CD4-positive, alpha-beta T cell (primary cell): ENCODE measurements around the gene USP9X. TPM values are rescaled to one million over a fixed set of nuclear protein-coding genes. Genes with fewer than 3 reads are reported as not detected.

Experiments
- ATAC-seq: fragments of 200-7000 bp; cut with Tn5 transposase; one replicate; pipeline ENCODE4 v1.10.0; 2022; ENCODE audit warnings: mild to moderate bottlenecking; ENCODE audit not compliant: poor library complexity
- CTCF ChIA-PET: fragments of 350-600 bp; sonication (Branson Sonifier 250); formaldehyde crosslinking; loops from one replicate; lab custom pipeline; 2021; ENCODE audit warnings: antibody characterized with exemption, inconsistent platforms; lab: Charles Lee
- POLR2A ChIA-PET: fragments of 350-600 bp; sonication (Branson Sonifier 250); formaldehyde crosslinking; loops from one replicate; lab custom pipeline; 2021; ENCODE audit warnings: antibody characterized with exemption, inconsistent platforms; lab: Charles Lee
- DNase-seq, 14 experiments: peaks; one replicate each; pipeline ENCODE4 v3.0.0-alpha.2; 2013 to 2020; ENCODE audit warnings: mixed read lengths in 2 of 14
- H3K27ac ChIP-seq, 2 donors: one replicate each; pipeline versions ENCODE4 v1.5.1 to v1.7.0; 2013; ENCODE audit warnings: low read length in 2 of 2, low read depth in 1 of 2, mild to moderate bottlenecking in 1 of 2
- H3K27me3 ChIP-seq, 2 experiments: 1 replicate in 1 of 2; 2 replicates in 1 of 2; pipeline versions ENCODE4 v1.6.1 to v1.7.0; 2013; ENCODE audit warnings: low read length in 2 of 2, control low read depth in 1 of 2, mild to moderate bottlenecking in 1 of 2, moderate library complexity in 1 of 2; ENCODE audit not compliant: insufficient read depth in 2 of 2, control insufficient read depth in 1 of 2
- H3K36me3 ChIP-seq: one replicate; pipeline ENCODE4 v1.6.1; 2013; ENCODE audit warnings: low read length, control low read depth; ENCODE audit not compliant: insufficient read depth
- H3K4me1 ChIP-seq: one replicate; pipeline ENCODE4 v1.6.1; 2013; ENCODE audit warnings: low read length, control low read depth; ENCODE audit not compliant: insufficient read depth
- H3K4me3 ChIP-seq: one replicate; pipeline ENCODE4 v1.5.1; 2013; ENCODE audit warnings: mild to moderate bottlenecking, low read length, moderate library complexity
- H3K9me3 ChIP-seq, 2 experiments: 1 replicate in 1 of 2; 2 replicates in 1 of 2; pipeline versions ENCODE4 v1.6.1 to v1.7.0; 2013; ENCODE audit warnings: low read length in 2 of 2, mild to moderate bottlenecking in 2 of 2, control low read depth in 1 of 2, moderate library complexity in 1 of 2; ENCODE audit not compliant: control insufficient read depth in 1 of 2, insufficient read depth in 1 of 2
- H3K27ac Mint-ChIP-seq: one replicate; pipeline ENCODE4 v1.8.0; 2020; ENCODE audit warnings: mixed read lengths
- H3K27me3 Mint-ChIP-seq: one replicate; pipeline ENCODE4 v1.8.0; 2021; ENCODE audit warnings: mixed read lengths
- H3K36me3 Mint-ChIP-seq: one replicate; pipeline ENCODE4 v1.8.0; 2021; ENCODE audit warnings: low read depth, mixed read lengths
- H3K4me1 Mint-ChIP-seq: one replicate; pipeline ENCODE4 v1.8.0; 2021; ENCODE audit warnings: low read depth, mixed read lengths
- H3K4me3 Mint-ChIP-seq: one replicate; pipeline ENCODE4 v1.8.0; 2020; ENCODE audit warnings: mild to moderate bottlenecking, mixed read lengths
- H3K9me3 Mint-ChIP-seq: one replicate; pipeline ENCODE4 v1.8.0; 2020; ENCODE audit warnings: mixed read lengths
- intact Hi-C, 2 experiments: fragments of 100-400 bp; cut with DNase I in 1 of 2; cut with micrococcal nuclease in 1 of 2; formaldehyde crosslinking; loops; one replicate each; pipeline versions ENCODE4 v1.15.1 to v1.9.0; 2023 to 2025; cut with DNase I, micrococcal nuclease
- total RNA-seq, 174 experiments: library from RNA in 2 of 174; stranded (reverse) in 2 of 174; gene quantifications; one replicate each; pipeline ENCODE4 v1.2.3 and lab custom pipeline; 2021 to 2026
- TF ChIP-seq, protein P1 (sequence below): fragments of 200-600 bp; IDR thresholded peaks from one replicate; pipeline ENCODE4 v1.8.0; 2022; ENCODE audit warnings: antibody characterized with exemption, mild to moderate bottlenecking

USP9X gene
- total RNA-seq, 2 experiments from 2014 or later: 70.4 to 74.8 TPM

DNA sequence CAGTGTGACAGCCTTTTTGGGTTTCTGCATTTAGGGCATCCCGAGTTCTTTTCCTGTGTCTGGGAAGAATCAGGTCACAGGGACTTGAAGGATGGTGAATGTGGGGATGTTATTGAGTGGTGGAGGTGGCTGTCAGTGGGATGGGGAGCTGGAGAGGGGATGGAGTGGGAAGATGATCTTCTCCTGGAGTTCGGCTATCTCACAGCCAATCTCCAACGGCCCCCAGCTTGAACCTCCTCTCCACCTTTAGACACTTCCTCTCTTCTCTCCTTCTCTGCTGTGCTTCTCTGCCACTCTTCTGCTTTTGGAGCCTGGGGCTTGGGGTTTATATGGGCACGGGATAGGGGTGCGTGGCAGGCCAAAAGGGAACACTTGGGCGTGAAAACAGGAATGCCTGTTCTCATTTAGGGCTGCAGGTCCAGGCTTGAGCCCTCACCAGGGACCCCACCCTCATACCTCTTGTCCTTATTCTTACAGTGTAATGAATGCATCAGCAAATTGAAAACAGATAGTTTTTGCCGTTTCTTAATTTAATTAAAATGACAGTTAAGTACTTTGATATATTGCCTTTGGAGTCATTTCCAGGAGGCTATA lies 37.5 kb downstream of the USP9X start:
- no peak overlapping the region for H3K4me3 Mint-ChIP-seq
- H3K36me3 Mint-ChIP-seq: peaks cover 34% of the 10 kb centered on the region
- POLR2A ChIA-PET: no interaction called here
- no peaks in the 10 kb centered on the region for H3K27me3 Mint-ChIP-seq
- ATAC-seq: no peak
- Histone ChIP-seq H3K27ac (no peak overlapping the region), H3K4me1 (peaks cover 32% of the 10 kb centered on the region), H3K9me3 (no peaks in the 10 kb centered on the region), H3K27me3 (no peaks in the 10 kb centered on the region), H3K4me3 (no peak overlapping the region), H3K36me3 (peaks cover 3% of the 10 kb centered on the region)
- DNase-seq: no peak
- H3K4me1 Mint-ChIP-seq: peaks cover 70% of the 10 kb centered on the region
- TF ChIP-seq, protein P1, sequence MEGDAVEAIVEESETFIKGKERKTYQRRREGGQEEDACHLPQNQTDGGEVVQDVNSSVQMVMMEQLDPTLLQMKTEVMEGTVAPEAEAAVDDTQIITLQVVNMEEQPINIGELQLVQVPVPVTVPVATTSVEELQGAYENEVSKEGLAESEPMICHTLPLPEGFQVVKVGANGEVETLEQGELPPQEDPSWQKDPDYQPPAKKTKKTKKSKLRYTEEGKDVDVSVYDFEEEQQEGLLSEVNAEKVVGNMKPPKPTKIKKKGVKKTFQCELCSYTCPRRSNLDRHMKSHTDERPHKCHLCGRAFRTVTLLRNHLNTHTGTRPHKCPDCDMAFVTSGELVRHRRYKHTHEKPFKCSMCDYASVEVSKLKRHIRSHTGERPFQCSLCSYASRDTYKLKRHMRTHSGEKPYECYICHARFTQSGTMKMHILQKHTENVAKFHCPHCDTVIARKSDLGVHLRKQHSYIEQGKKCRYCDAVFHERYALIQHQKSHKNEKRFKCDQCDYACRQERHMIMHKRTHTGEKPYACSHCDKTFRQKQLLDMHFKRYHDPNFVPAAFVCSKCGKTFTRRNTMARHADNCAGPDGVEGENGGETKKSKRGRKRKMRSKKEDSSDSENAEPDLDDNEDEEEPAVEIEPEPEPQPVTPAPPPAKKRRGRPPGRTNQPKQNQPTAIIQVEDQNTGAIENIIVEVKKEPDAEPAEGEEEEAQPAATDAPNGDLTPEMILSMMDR: no peak
- H3K9me3 Mint-ChIP-seq: no peaks in the 10 kb centered on the region
- H3K27ac Mint-ChIP-seq: peak overlapping the region; percentile 64
- intact Hi-C loops: no loop called here
- CTCF ChIA-PET: no interaction called here

DNA sequence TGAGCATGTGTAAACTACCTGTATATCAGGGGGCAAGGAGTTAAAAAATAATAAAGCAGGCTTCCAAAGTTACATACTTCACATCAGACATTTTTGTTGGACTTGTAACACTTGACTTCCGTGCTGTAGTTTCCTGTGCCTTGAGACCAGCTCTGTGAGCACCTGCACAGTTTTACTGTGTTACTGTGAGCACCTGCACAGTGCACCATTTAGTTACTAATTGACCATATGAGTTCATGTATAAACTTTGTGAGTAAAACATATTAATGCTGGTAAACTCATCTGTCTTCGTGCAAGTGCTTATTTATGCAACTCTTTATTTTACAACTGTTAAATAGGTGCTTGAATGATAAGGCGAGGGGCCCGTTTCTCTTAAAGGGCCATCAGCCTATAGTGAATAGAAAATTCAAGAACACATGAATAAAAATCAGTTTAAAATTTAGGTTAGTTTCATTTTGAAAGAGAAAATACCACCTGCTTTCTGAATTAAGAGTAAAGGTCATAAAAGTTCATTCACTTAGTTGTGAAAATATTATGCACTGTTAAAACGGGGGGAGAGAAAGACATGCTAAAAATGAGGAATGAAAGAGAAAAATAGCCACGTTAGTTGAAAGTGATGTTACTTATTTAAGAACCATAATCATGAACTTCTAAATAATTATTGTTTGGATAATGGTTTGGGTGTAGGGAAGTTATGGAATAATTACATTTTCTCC lies 42.4 kb downstream of the USP9X start:
- DNase-seq (peak in 2 of 14 experiments; percentile 9 to 12), ATAC-seq (no peak)
- TF ChIP-seq, protein P1: no peak
- peaks cover 39% of the 10 kb centered on the region for H3K4me1 Mint-ChIP-seq
- ChIA-PET POLR2A (interaction anchor here (0.6 to 1.7 kb wide), 3 partner anchors 11 to 194 kb away, joined by 3 to 4 read pairs (median 3); no protein-coding TSS in a partner anchor), CTCF (no interaction called here)
- no peak overlapping the region for H3K27ac Mint-ChIP-seq
- Histone ChIP-seq H3K4me1 (peaks cover 3% of the 10 kb centered on the region), H3K27me3 (no peaks in the 10 kb centered on the region), H3K9me3 (no peaks in the 10 kb centered on the region), H3K4me3 (no peak overlapping the region), H3K36me3 (peaks cover 15% of the 10 kb centered on the region), H3K27ac (no peak overlapping the region)
- no peak overlapping the region for H3K4me3 Mint-ChIP-seq
- intact Hi-C loops: no loop called here
- H3K36me3 Mint-ChIP-seq: peaks cover 56% of the 10 kb centered on the region
- no peaks in the 10 kb centered on the region for H3K9me3 Mint-ChIP-seq
- H3K27me3 Mint-ChIP-seq: no peaks in the 10 kb centered on the region

DNA sequence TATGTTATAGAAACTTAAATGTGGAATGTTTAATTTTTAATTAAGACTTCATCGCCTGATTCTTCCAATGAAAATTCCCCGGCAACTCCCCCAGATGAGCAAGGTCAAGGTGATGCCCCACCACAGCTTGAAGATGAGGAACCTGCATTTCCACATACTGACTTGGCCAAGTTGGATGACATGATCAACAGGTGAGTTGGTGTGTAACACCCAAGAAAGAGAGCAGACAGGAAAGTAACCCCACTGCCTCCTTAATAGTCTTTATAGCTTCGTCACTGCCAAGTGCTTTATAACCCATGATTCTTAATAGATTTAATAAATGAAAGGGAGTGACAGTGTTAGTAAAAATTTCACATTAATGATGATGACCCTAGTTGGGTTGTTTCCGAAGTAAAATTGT lies 43.7 kb downstream of the USP9X start:
- Histone ChIP-seq H3K27me3 (no peaks in the 10 kb centered on the region), H3K4me1 (no peaks in the 10 kb centered on the region), H3K9me3 (no peaks in the 10 kb centered on the region), H3K36me3 (peaks cover 23% of the 10 kb centered on the region), H3K27ac (no peak overlapping the region), H3K4me3 (no peak overlapping the region)
- intact Hi-C loops: no loop called here
- Mint-ChIP-seq H3K4me3 (peak overlapping the region; percentile 30), H3K27ac (no peak overlapping the region), H3K36me3 (peaks cover 59% of the 10 kb centered on the region), H3K9me3 (no peaks in the 10 kb centered on the region), H3K27me3 (no peaks in the 10 kb centered on the region), H3K4me1 (peaks cover 30% of the 10 kb centered on the region)
- no peak for ATAC-seq
- ChIA-PET POLR2A (interaction anchor here (1.7 kb wide), 1 partner anchor 14 kb away, joined by 4 read pairs; no protein-coding TSS in a partner anchor), CTCF (interaction anchor here (0.8 kb wide), 1 partner anchor 15 kb away, joined by 3 read pairs; no protein-coding TSS in a partner anchor)
- TF ChIP-seq, protein P1: no peak
- DNase-seq: no peak
